SU-DHL-6 (cell line): ENCODE measurements around the gene TMEM250.

Experiments used
- EZH2phosphoT487 ChIP-seq: fragments of 200-600 bp; sonication (generic), shearing (Covaris generic); conservative IDR thresholded peaks from 2 replicates; pipeline ENCODE4 v1.6.1; 2018; ENCODE audit warnings: mild to moderate bottlenecking, antibody characterized with exemption, low read length, moderate library complexity, mixed read lengths
- TF ChIP-seq, protein P1 (sequence below): fragments of 200-600 bp; sonication (generic); IDR thresholded peaks from one replicate; pipeline ENCODE4 v1.5.1; 2017; ENCODE audit warnings: antibody characterized with exemption, mild to moderate bottlenecking, low read length, moderate library complexity; ENCODE audit not compliant: insufficient read depth, poor library complexity, severe bottlenecking

DNA sequence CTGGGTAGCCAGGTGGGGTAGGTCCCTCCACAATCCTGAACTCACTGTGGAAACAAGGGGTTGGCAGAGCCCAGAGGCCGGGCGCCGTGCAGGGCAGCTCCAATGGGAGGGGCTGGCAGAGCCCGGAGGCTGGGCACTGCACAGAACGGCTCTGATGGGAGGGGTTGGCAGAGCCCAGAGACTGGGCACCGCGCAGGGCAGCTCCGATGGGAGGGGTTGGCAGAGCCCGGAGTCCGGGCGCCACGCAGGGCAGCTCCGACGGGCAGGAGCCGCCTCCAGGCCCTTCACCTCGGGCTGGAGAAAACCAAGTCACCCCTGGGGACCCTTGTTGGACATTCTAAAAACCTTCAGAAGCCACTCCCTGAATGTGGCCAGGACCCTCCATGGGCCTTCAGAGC is 32.9 kb downstream of the TMEM250 start:
- TF ChIP-seq, protein P1, sequence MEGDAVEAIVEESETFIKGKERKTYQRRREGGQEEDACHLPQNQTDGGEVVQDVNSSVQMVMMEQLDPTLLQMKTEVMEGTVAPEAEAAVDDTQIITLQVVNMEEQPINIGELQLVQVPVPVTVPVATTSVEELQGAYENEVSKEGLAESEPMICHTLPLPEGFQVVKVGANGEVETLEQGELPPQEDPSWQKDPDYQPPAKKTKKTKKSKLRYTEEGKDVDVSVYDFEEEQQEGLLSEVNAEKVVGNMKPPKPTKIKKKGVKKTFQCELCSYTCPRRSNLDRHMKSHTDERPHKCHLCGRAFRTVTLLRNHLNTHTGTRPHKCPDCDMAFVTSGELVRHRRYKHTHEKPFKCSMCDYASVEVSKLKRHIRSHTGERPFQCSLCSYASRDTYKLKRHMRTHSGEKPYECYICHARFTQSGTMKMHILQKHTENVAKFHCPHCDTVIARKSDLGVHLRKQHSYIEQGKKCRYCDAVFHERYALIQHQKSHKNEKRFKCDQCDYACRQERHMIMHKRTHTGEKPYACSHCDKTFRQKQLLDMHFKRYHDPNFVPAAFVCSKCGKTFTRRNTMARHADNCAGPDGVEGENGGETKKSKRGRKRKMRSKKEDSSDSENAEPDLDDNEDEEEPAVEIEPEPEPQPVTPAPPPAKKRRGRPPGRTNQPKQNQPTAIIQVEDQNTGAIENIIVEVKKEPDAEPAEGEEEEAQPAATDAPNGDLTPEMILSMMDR, result no peak
- TF ChIP-seq EZH2phosphoT487, result no peak
